ENCODE measurements around the gene ANAPC5.
"Not testable (repeated sequence)": the region's sequence is repeated elsewhere in the genome, so short reads cannot be mapped to it uniquely, and the experiment has no call there.

ANAPC5 gene

DNA sequence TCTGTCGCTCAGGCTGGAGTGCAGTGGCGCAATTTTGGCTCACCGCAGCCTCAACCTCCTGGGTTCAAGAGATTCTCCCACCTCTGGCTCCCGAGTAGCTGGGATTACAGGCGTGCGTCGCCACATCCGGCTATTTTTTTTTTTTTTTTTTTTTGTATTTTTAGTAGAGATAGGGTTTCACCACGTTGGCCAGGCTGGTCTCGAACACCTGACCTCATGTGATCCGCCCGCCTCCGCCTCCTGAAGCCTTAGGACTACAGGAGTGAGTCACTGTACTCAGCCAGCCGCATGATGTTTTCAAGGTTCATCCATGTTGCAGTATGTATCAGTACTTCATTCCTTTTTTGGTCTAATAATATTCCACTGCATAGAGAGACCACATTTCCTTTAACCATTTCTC, 45.3 kb upstream of the ANAPC5 start:
- TF ChIP-seq, protein P1, sequence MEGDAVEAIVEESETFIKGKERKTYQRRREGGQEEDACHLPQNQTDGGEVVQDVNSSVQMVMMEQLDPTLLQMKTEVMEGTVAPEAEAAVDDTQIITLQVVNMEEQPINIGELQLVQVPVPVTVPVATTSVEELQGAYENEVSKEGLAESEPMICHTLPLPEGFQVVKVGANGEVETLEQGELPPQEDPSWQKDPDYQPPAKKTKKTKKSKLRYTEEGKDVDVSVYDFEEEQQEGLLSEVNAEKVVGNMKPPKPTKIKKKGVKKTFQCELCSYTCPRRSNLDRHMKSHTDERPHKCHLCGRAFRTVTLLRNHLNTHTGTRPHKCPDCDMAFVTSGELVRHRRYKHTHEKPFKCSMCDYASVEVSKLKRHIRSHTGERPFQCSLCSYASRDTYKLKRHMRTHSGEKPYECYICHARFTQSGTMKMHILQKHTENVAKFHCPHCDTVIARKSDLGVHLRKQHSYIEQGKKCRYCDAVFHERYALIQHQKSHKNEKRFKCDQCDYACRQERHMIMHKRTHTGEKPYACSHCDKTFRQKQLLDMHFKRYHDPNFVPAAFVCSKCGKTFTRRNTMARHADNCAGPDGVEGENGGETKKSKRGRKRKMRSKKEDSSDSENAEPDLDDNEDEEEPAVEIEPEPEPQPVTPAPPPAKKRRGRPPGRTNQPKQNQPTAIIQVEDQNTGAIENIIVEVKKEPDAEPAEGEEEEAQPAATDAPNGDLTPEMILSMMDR (IDR thresholded peaks at IDR 0.05): no peak
- Histone ChIP-seq H3K27ac (no peak overlapping the region), H3K36me3 (no peaks in the 10 kb centered on the region), H3K9me3 (no peaks in the 10 kb centered on the region), H3K27me3 (peaks cover 0 to 3% of the 10 kb centered on the region in 2 donors), H3K4me3 (no peak overlapping the region), H3K4me1 (peaks cover 0 to 27% (median 14%) of the 10 kb centered on the region in 4 donors)
- no peak for DNase-seq
- intact Hi-C loops (cut with DNase I; ENCODE audit: low total_unique reads): no loop called here

DNA sequence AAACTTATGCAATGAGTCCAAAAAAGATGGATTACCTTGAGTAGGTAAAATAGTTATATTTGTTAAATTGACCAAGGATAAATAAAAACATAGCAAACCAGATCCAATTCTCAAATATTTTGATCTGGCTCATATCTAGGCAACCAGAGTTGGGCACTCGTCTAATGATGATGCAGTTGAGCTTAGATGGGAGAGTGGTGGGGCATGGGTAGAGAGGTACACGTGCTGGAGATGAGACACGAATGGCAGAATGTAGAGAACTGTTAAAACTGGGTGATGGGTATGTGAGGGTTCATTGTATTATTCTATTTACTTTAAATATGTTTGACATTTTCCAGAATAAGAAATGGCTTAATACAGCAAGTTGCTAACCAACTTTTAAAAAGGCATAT, 40.1 kb upstream of the ANAPC5 start:
- Histone ChIP-seq H3K27me3 (no peaks in the 10 kb centered on the region), H3K36me3 (no peaks in the 10 kb centered on the region), H3K27ac (no peak overlapping the region), H3K9me3 (no peaks in the 10 kb centered on the region), H3K4me3 (no peak overlapping the region), H3K4me1 (no peaks in the 10 kb centered on the region)
- DNase-seq: no peak
- intact Hi-C loops (cut with DNase I; ENCODE audit: low total_unique reads): no loop called here
- TF ChIP-seq, protein P1 (IDR thresholded peaks at IDR 0.05): no peak

DNA sequence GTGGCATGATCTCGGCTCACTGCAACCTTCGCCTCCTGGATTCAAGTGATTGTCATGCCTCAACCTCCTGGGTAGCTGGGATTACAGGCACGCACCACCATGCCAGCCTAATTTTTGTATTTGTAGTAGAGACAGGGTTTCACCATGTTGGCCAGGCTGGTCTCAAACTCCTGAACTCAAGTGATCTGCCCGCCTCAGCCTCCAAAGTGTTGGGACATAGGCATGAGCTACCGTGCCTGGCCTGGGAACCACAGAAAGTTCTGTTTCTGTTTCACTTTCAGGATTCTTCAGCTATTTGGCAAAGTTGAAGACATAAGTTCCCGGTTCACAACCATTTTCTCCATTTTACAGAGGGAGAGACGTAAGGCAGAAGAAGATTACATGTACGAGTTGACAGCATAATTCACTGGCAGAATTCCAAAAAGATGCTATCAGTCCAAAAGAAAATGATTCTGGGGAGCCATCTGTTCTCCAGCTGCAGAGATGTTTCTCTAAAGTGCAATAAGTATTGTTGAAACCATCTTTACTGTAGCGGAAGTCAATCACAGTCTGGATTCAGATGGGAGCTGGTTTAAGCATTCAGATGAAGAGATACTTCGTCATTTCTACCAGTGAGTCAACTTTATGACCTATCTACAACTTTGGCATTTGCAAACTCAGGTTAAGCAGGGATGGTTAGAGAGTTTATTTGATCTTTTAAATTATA, 39.6 kb upstream of the ANAPC5 start:
- H3K4me1 ChIP-seq: no peaks in the 10 kb centered on the region
- no peaks in the 10 kb centered on the region for H3K9me3 ChIP-seq
- no peaks in the 10 kb centered on the region for H3K36me3 ChIP-seq
- H3K27ac ChIP-seq: no peak overlapping the region
- H3K27me3 ChIP-seq: no peaks in the 10 kb centered on the region
- DNase-seq: peak in 1 of 2 donors; percentile 23
- TF ChIP-seq, protein P1 (IDR thresholded peaks at IDR 0.05): no peak
- intact Hi-C loops (cut with DNase I; ENCODE audit: low total_unique reads): no loop called here
- no peak overlapping the region for H3K4me3 ChIP-seq

DNA sequence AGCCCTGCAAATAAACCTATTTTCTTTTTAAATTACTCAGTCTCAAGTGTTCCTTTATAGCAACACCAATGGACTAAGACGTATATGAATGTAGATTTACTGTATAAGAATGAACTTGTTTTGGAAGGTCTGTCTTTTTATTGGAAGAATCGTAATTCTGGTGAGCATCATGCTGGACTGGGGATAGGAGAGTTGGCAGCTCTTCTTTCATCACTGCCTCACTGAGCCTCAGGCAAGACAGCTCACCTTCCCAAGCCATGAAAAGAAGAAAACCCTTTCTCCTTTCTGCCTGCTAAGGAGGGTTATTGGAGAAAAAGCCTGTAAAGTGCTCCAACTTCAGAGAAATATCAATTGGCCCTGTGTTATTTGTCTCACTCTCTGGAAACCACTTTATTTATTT, 38.6 kb upstream of the ANAPC5 start:
- H3K9me3 ChIP-seq: no peaks in the 10 kb centered on the region
- TF ChIP-seq, protein P1 (IDR thresholded peaks at IDR 0.05): no peak
- intact Hi-C loops (cut with DNase I; ENCODE audit: low total_unique reads): no loop called here

DNA sequence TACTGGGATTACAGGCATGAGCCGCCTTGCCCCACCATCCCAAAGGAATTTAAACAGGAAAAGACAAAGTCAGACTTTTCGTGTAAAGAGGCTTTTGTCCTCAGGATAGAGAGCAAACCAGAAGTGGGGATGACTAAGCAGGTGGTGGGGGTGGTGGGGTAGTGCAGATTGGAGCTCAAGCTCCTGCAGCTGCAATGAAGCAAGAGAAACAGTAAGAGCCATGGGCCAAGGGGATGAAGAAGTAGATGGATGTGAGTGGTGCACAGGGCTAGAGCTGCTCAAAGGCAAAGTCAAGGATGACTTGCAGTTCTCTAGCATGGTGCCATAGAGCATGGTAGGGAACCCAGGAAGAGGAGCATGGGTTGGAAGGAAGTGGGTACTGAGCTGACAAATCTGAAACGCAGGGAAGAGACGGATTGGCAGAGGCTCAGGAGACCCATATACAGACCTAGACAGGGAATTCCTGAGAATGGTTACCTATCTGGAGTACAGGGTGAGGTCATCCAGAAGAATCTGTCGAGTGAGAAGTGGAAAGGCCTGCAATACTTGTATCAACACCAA, 36.3 kb upstream of the ANAPC5 start:
- intact Hi-C loops (cut with DNase I; ENCODE audit: low total_unique reads): no loop called here
- no peak for DNase-seq
- Histone ChIP-seq H3K27me3 (no peaks in the 10 kb centered on the region), H3K27ac (no peak overlapping the region), H3K9me3 (no peaks in the 10 kb centered on the region), H3K4me3 (no peak overlapping the region), H3K4me1 (no peaks in the 10 kb centered on the region), H3K36me3 (no peaks in the 10 kb centered on the region)
- TF ChIP-seq, protein P1 (IDR thresholded peaks at IDR 0.05): no peak

More for the DNA sequence above, 38.6 kb upstream of the ANAPC5 start:
- DNase-seq: no peak
- H3K4me3 ChIP-seq: no peak overlapping the region
- H3K4me1 ChIP-seq: no peaks in the 10 kb centered on the region
- H3K27me3 ChIP-seq: no peaks in the 10 kb centered on the region
- no peak overlapping the region for H3K27ac ChIP-seq
- no peaks in the 10 kb centered on the region for H3K36me3 ChIP-seq

DNA sequence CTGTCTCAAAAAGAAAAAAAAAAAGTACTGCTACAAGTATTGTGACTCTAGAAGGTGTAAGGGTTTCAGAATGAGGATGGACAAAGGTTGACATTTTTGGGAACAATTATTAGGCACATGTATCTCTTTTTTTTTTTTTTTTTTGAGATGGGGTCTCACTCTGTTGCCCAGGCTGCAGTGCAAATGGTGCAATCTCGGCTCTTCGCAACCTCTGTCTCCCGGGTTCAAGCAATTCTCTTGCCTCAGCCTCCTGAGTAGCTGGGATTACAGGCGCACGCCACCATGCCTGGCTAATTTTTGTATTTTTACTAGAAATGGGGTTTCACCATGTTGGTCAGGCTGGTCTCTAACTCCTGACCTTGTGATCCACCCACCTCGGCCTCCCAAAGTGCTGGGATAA, 32.7 kb upstream of the ANAPC5 start:
- DNase-seq; H3K27ac ChIP-seq; H3K9me3 ChIP-seq; H3K4me1 ChIP-seq; H3K36me3 ChIP-seq; H3K4me3 ChIP-seq; intact Hi-C loops (cut with DNase I; ENCODE audit: low total_unique reads); H3K27me3 ChIP-seq: not testable (repeated sequence)

Measured in tibial artery (tissue), 4 donors.